BLaER1 treated with 17β-estradiol and CSF1 and Interleukin-3, amounts not matched to agents 10 nM and 100 nM (cell line): ENCODE results near the gene GRK5.

Source experiments
- H3K27ac ChIP-seq, 11 experiments: shearing (Covaris generic); formaldehyde crosslinking; 2 replicates each; pipeline ENCODE4 v1.8.1; 2022
- H3K27me3 ChIP-seq, 11 experiments: shearing (Covaris generic); formaldehyde crosslinking; 2 replicates each; pipeline ENCODE4 v1.8.1; 2022
- H3K36me3 ChIP-seq, 11 experiments: shearing (Covaris generic); formaldehyde crosslinking; 2 replicates each; pipeline ENCODE4 v1.8.1; 2022
- H3K4me1 ChIP-seq, 10 experiments: shearing (Covaris generic); formaldehyde crosslinking; 2 replicates each; pipeline ENCODE4 v1.8.1; 2022
- H3K4me2 ChIP-seq, 11 experiments: shearing (Covaris generic); formaldehyde crosslinking; 2 replicates each; pipeline ENCODE4 v1.8.1; 2022
- H3K4me3 ChIP-seq, 10 experiments: shearing (Covaris generic); formaldehyde crosslinking; 2 replicates each; pipeline ENCODE4 v1.8.1; 2022
- H3K9ac ChIP-seq, 11 experiments: shearing (Covaris generic); formaldehyde crosslinking; 2 replicates each; pipeline ENCODE4 v1.8.1; 2022
- H3K9me3 ChIP-seq, 11 experiments: shearing (Covaris generic); formaldehyde crosslinking; replicated peaks in 1 of 11; 2 replicates each; pipeline ENCODE4 v1.8.1; 2022
- H4K20me1 ChIP-seq, 11 experiments: shearing (Covaris generic); formaldehyde crosslinking; 2 replicates each; pipeline ENCODE4 v1.8.1; 2022
- Cebpa-rat ChIP-seq, 11 experiments: shearing (Covaris generic); IDR thresholded peaks; 2 replicates each; pipeline ENCODE4 v1.8.1; 2022

The GRK5 gene

DNA sequence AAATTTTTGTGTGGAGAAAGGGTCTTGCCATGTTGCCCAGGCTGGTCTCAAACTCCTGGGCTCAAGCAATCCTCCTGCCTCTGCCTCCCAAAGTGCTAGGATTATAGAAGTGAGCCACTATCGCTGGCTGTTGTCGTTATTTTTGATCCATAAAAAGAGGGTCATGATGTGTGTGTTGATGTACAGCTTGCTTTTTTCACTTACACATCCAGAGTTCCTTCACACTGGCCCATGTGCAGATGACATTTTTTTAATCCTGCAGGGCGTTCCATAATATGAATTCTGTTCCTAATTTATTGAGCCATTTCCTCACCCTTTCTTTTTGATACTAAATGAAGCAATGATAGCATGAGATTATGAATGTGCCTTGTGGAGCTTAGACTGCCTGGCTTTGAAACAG, 40.8 kb downstream of the GRK5 start:
- Histone ChIP-seq H3K9me3 (no peaks in the 10 kb centered on the region), H3K27me3 (no peaks in the 10 kb centered on the region), H4K20me1 (no peaks in the 10 kb centered on the region), H3K4me2 (no peak overlapping the region), H3K27ac (no peak overlapping the region), H3K4me3 (no peak overlapping the region), H3K4me1 (0 out of 20 replicates have a peak, but pooled peaks cover 0 to 6% (median 0%) of the 10 kb centered on the region in 10 experiments), H3K36me3 (no peaks in the 10 kb centered on the region), H3K9ac (no peak overlapping the region)
- TF ChIP-seq Cebpa-rat (IDR thresholded peaks at IDR 0.05), result no peak

DNA sequence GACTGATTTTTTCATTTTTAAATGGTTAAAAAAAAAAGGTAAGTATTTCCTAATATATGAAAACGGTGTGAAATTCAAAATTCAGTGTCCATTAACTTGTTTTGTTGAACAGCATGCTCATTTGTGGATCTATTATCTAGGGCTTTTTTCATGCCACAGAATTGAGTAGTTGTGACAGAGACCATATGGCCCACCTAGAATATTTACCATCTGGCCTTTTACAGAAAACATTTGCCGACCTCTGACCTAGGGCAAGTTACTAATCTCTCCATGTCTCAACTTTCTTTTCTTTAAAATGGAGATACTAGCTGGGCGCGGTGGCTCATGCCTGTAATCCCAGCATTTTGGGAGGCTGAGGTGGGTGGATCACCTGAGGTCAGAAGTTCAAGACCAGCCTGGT, 41.3 kb downstream of the GRK5 start:
- Histone ChIP-seq H4K20me1 (no peaks in the 10 kb centered on the region), H3K4me1 (peaks cover 0 to 6% (median 1%) of the 10 kb centered on the region in 10 experiments; a peak in 3 of 20 replicates), H3K36me3 (no peaks in the 10 kb centered on the region), H3K9ac (no peak overlapping the region), H3K27me3 (no peaks in the 10 kb centered on the region), H3K4me2 (no peak overlapping the region), H3K4me3 (no peak overlapping the region), H3K27ac (no peak overlapping the region), H3K9me3 (no peaks in the 10 kb centered on the region)
- TF ChIP-seq Cebpa-rat (IDR thresholded peaks at IDR 0.05), result no peak

DNA sequence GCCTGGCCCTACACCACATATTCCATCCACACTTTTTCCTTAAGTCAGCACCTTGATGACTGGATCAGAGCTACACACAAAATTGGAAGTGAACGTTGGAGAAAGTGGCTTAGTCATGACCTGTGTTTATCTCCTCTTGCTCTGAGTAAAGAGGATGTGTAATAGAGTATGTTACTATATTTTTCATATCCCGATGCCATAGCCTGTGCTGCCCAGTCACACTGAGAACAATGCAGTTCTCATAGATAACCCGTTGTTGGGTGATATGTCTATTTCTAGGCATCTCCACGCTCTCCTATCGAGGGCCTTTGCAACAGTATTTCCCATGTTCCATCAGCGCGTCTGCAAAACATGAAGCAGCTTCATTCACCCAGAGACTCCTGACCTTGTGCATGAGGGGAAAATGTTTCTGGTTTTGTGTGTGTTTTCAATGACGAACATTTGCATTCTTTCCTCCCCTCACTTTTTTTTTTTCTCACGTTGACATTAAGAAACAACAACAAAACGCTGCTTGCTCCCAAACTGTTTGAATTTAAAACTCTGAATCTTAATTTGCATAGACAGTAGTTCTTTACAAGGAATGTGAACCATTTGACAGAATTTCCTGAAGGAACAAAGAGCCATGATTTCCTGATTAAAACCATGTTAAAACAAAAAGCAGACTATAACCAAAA, 43.4 kb downstream of the GRK5 start:
- Histone ChIP-seq H3K4me1 (peaks cover 0 to 16% (median 8%) of the 10 kb centered on the region in 10 experiments; a peak in 12 of 20 replicates), H4K20me1 (no peaks in the 10 kb centered on the region), H3K4me3 (no peak overlapping the region), H3K9me3 (no peaks in the 10 kb centered on the region), H3K9ac (no peak overlapping the region), H3K36me3 (no peaks in the 10 kb centered on the region), H3K4me2 (no peak overlapping the region), H3K27ac (no peak overlapping the region), H3K27me3 (no peaks in the 10 kb centered on the region)
- TF ChIP-seq Cebpa-rat (IDR thresholded peaks at IDR 0.05), result no peak

DNA sequence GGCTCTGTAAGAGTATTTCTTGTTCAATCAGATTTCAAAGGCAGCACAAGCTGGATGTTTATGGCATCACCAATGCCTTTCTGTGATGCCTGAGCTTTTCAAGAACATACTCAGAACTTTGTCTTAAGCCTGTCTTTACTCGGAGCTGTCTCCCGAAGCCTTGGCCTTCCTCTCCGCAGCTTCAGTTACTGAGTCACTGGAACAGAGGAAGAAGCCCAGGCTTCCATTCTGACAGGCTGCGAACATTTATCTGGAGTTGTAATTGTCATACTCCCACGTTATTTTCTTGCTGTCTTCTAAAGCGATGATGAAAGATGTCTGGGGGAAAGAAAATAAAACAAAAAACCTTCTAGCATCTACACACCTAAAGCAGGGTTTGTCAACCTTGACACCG, 43.9 kb downstream of the GRK5 start:
- Histone ChIP-seq H3K4me1 (peaks cover 0 to 16% (median 8%) of the 10 kb centered on the region in 10 experiments; a peak in 12 of 20 replicates), H3K27ac (no peak overlapping the region), H4K20me1 (no peaks in the 10 kb centered on the region), H3K9ac (no peak overlapping the region), H3K36me3 (no peaks in the 10 kb centered on the region), H3K4me3 (no peak overlapping the region), H3K9me3 (no peaks in the 10 kb centered on the region), H3K4me2 (no peak overlapping the region), H3K27me3 (no peaks in the 10 kb centered on the region)
- no peak for TF ChIP-seq Cebpa-rat (IDR thresholded peaks at IDR 0.05)

DNA sequence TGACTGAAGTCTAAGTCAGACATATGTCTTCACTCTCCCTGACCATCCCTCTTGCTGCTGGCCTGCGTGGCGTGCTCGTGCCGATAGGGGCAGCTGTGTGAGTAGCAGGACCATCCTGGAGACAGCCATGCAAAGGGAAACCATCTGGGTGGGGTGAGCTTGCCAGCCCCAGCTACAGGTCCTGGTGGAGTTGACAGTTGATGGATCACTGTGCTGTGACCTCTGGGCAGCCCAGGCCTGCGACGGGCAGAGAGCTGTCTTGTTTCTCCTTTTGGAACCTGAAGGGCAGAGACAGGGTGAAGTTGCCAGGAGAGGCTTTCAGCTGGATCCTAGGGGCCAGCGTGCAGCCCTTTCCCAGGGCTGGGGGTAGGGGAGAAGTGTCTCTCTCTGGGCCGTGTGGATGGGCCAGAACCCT, 44.7 kb downstream of the GRK5 start:
- no peak for TF ChIP-seq Cebpa-rat (IDR thresholded peaks at IDR 0.05)
- peaks cover 0 to 16% (median 8%) of the 10 kb centered on the region in 10 experiments; a peak in 12 of 20 replicates for H3K4me1 ChIP-seq

DNA sequence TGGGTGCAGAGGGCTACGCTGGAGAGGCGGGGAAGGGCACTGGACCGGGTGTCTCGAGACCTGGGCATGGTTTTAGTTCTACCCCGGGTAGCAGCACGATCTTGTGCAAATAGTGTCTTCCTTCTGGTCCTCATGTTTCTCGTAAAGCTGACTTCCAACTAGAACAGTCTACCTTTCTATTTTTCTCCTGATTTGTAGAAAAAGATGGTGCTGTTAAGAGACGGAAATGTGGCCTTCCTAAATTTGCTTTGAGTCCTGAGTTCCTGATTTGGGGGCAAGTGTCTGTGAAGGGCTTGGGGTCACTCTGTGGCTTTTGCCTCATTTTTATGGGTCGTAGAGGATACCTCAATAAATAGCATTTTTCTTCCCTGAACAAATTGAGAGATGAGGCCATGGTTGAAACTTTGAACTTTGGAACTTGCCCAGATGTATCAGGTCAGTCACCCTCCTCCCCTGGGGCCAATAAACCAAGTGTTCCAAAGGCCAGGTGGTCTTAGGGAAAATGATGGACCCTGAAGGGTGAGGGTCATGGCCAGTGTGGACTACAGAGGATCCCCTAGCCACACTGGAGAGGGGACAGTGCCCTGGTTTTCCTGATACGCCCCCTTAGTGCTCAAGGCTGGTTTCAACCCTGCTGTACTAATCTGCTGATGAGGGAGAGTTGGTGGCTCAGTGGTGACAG, 45.2 kb downstream of the GRK5 start:
- Histone ChIP-seq H3K4me2 (no peak overlapping the region), H3K4me3 (no peak overlapping the region), H3K9me3 (peaks cover 0 to 7% (median 0%) of the 10 kb centered on the region in 11 experiments; a peak in 5 of 22 replicates), H4K20me1 (no peaks in the 10 kb centered on the region), H3K4me1 (peaks cover 0 to 16% (median 8%) of the 10 kb centered on the region in 10 experiments; a peak in 12 of 20 replicates), H3K27me3 (no peaks in the 10 kb centered on the region), H3K27ac (no peak overlapping the region), H3K36me3 (no peaks in the 10 kb centered on the region), H3K9ac (no peak overlapping the region)
- TF ChIP-seq Cebpa-rat (IDR thresholded peaks at IDR 0.05), result no peak

More for the DNA sequence above, 44.7 kb downstream of the GRK5 start:
- no peak overlapping the region for H3K27ac ChIP-seq
- H4K20me1 ChIP-seq, result no peaks in the 10 kb centered on the region
- H3K4me2 ChIP-seq, result no peak overlapping the region
- H3K9ac ChIP-seq, result no peak overlapping the region
- H3K27me3 ChIP-seq, result no peaks in the 10 kb centered on the region
- H3K4me3 ChIP-seq, result no peak overlapping the region
- H3K9me3 ChIP-seq, result peaks cover 0 to 5% (median 0%) of the 10 kb centered on the region in 11 experiments; a peak in 4 of 22 replicates
- H3K36me3 ChIP-seq, result no peaks in the 10 kb centered on the region

DNA sequence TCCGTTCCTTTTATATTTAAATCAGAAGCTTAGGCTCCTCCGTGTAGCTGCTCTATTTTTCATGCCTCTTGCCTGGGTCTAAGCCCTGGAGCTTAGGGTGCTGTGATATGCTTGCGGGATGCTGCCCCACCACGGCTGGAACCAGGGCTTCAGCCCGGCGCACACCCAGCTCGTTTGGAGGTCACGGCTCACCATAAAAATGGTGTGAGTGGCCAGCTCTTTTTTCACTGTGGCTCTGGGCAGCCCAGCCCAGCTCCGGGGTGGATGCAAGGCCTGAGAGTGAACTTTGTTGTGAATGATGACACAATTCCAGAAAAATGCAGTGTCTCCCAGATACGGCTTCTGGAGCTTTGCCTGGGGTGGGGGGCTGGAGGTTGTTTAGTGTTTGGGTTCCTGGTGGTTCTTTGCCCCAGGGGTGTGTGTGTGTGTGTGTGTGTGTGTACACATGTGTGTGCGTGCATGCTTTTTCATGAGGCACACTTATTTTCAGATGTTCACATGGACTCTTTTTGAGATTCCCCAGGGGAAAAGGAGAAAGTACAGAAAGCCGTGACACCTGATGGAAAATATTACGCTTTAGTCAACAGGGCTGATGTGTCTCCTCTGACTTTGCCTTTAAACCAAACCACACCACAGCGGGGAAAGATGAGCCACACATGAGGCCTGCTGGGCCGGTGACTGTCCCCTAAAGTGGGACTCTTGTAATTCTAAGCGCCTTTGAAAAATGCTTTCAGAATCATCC, 46.2 kb downstream of the GRK5 start:
- H4K20me1 ChIP-seq, result no peaks in the 10 kb centered on the region
- no peaks in the 10 kb centered on the region for H3K36me3 ChIP-seq
- H3K4me2 ChIP-seq, result peak overlapping the region in 5 of 11 experiments; percentile 25 to 40 (median 28); a peak in 9 of 22 replicates
- no peaks in the 10 kb centered on the region for H3K27me3 ChIP-seq
- no peak overlapping the region for H3K9ac ChIP-seq
- peaks cover 0 to 7% (median 0%) of the 10 kb centered on the region in 11 experiments; a peak in 5 of 22 replicates for H3K9me3 ChIP-seq
- no peak for TF ChIP-seq Cebpa-rat (IDR thresholded peaks at IDR 0.05)
- H3K4me1 ChIP-seq, result peaks cover 0 to 16% (median 8%) of the 10 kb centered on the region in 10 experiments; a peak in 12 of 20 replicates
- no peak overlapping the region for H3K27ac ChIP-seq
- H3K4me3 ChIP-seq, result no peak overlapping the region

DNA sequence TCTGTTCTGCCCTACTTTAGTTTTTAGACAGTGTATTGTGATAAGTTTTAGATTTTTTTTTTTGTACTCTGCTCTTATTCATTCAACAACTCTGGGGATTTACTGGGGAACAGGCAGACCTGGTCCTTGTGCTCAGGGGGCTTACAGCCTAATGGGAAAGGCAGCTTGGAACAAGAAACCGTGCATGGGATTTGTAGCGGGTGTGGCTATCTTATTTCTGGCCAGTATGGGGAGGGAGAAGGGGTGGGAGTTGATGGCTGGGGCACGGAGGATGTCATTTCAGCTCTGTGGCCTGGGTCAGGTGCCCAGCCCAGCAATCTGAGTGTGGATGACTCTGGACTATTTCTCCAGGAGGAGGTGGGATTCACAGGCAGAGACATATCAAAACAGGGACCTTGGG, 47.0 kb downstream of the GRK5 start:
- TF ChIP-seq Cebpa-rat (IDR thresholded peaks at IDR 0.05), result no peak
- H3K4me1 ChIP-seq, result peaks cover 0 to 16% (median 8%) of the 10 kb centered on the region in 10 experiments; a peak in 12 of 20 replicates

DNA sequence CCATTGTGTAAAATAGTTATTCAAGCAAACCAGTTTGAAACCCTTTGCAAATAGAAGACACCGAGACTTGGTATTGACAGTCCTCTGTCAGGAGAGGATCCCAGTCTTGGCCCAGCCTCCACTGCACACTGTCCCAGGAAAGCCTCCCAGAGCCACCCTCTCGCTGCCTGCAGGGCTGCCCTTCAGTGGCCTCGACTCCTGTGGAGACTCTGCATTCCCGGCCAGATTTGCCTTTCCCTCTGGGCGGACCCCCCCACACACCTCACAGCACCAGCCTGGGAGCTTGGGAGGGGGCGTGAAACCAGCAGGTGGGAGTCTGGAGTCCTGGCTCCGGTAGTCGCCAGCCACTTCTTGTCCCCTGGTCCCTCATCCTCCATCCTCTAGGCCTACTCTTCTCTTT, 48.7 kb downstream of the GRK5 start:
- peaks cover 0 to 16% (median 8%) of the 10 kb centered on the region in 10 experiments; a peak in 12 of 20 replicates for H3K4me1 ChIP-seq
- H3K36me3 ChIP-seq, result no peaks in the 10 kb centered on the region
- H3K4me2 ChIP-seq, result no peak overlapping the region
- no peak overlapping the region for H3K4me3 ChIP-seq
- no peaks in the 10 kb centered on the region for H4K20me1 ChIP-seq
- no peak overlapping the region for H3K27ac ChIP-seq
- H3K9ac ChIP-seq, result no peak overlapping the region
- TF ChIP-seq Cebpa-rat (IDR thresholded peaks at IDR 0.05), result no peak
- no peaks in the 10 kb centered on the region for H3K27me3 ChIP-seq
- H3K9me3 ChIP-seq, result peaks cover 0 to 10% (median 1%) of the 10 kb centered on the region in 11 experiments; a peak in 8 of 22 replicates

More for the DNA sequence above, 47.0 kb downstream of the GRK5 start:
- Histone ChIP-seq H4K20me1 (no peaks in the 10 kb centered on the region), H3K9ac (no peak overlapping the region), H3K4me2 (peak overlapping the region in 7 of 11 experiments; percentile 25 to 40 (median 28); a peak in 10 of 22 replicates), H3K4me3 (no peak overlapping the region), H3K27me3 (no peaks in the 10 kb centered on the region), H3K36me3 (no peaks in the 10 kb centered on the region), H3K27ac (no peak overlapping the region), H3K9me3 (peaks cover 0 to 7% (median 0%) of the 10 kb centered on the region in 11 experiments; a peak in 5 of 22 replicates)
